Colonic mucosa (tissue), 4 donors: Measurements from ENCODE around the gene WNT7A. TPM values are rescaled to one million over a fixed set of nuclear protein-coding genes. Genes with fewer than 3 reads are reported as not detected.

Source experiments
- DNase-seq: peaks from one replicate; pipeline ENCODE4 v3.0.0-alpha.2; 2020
- H3K27ac ChIP-seq: fragments of 200-600 bp; one replicate; pipeline ENCODE4 v1.8.0; 2021
- H3K27me3 ChIP-seq: fragments of 200-600 bp; one replicate; pipeline ENCODE4 v1.8.0; 2021
- H3K36me3 ChIP-seq: fragments of 200-600 bp; one replicate; pipeline ENCODE4 v1.8.0; 2021
- H3K4me1 ChIP-seq: fragments of 200-600 bp; one replicate; pipeline ENCODE4 v1.8.0; 2021; ENCODE audit warnings: mild to moderate bottlenecking
- H3K4me3 ChIP-seq: fragments of 200-600 bp; one replicate; pipeline ENCODE4 v1.8.0; 2021
- H3K9ac ChIP-seq, 2 donors: one replicate each; pipeline ENCODE4 v1.7.0; 2013; ENCODE audit warnings: control low read depth in 2 of 2, low read depth in 2 of 2, low read length in 2 of 2
- H3K9me3 ChIP-seq: fragments of 200-600 bp; one replicate; pipeline ENCODE4 v1.8.0; 2021
- intact Hi-C: fragments of 100-400 bp; cut with DNase I; formaldehyde crosslinking; loops from one replicate; pipeline ENCODE4 v1.14.1; 2022
- total RNA-seq, 2 donors: library from RNA; stranded (reverse); fragmentation: NEBNext Ultra II Directional in 1 of 2; extraction: Animal tissue kit (Norgen Biotek cat#: 25700) in 1 of 2; gene quantifications; one replicate each; pipeline ENCODE4 v1.2.1, GENCODE V29; 2021
- TF ChIP-seq, protein P1 (sequence below): fragments of 200-600 bp; IDR thresholded peaks from one replicate; pipeline ENCODE4 v1.8.0; 2022; ENCODE audit warnings: antibody characterized with exemption, mild to moderate bottlenecking
- donor health status: healthy.
- donor health status: DM: no; HTN: no; CAD: no.
- donor health status: DM: no; HTN: no; CAD: no.

WNT7A gene
- total RNA-seq, 2 donors from 2014 or later: not detected

DNA sequence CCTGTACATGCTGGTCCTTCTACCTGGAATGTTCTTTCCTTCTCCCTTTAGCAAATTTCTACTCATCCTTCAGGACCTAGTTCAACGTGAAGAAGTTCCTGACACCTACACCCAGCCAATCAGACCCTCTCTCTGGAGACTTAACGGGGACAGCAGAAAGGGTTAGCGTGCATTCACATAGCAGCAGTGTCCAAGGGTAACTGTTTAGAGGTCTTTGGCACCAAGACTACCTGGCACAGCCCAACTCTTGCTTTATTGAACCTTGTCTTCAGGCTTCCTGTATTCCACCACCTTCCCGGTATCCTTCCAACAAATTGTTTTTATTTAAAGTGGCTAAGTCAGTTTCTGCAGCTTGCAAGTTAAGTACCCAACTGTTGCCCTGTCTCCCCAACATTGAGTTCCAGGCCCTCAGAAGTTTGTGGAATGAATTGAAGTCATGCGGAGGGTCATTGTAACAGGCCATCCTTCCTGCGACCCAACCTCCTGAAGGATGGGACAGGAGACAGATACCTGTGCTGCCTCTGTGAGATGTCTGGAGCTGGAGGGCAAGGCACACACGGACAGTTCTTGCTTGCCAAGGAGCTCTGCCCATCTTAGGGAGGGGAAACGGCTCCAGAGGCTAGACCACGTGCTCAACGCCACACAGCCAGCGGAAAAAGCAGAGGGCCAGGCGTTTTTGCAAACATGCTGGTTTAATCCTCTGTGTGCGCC lies 14.4 kb upstream of the WNT7A start:
- no peaks in the 10 kb centered on the region for H3K27me3 ChIP-seq
- H3K4me1 ChIP-seq: no peaks in the 10 kb centered on the region
- TF ChIP-seq, protein P1, sequence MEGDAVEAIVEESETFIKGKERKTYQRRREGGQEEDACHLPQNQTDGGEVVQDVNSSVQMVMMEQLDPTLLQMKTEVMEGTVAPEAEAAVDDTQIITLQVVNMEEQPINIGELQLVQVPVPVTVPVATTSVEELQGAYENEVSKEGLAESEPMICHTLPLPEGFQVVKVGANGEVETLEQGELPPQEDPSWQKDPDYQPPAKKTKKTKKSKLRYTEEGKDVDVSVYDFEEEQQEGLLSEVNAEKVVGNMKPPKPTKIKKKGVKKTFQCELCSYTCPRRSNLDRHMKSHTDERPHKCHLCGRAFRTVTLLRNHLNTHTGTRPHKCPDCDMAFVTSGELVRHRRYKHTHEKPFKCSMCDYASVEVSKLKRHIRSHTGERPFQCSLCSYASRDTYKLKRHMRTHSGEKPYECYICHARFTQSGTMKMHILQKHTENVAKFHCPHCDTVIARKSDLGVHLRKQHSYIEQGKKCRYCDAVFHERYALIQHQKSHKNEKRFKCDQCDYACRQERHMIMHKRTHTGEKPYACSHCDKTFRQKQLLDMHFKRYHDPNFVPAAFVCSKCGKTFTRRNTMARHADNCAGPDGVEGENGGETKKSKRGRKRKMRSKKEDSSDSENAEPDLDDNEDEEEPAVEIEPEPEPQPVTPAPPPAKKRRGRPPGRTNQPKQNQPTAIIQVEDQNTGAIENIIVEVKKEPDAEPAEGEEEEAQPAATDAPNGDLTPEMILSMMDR: no peak
- H3K9me3 ChIP-seq: no peaks in the 10 kb centered on the region
- intact Hi-C loops: loop anchor here (10.0 kb wide), 1 partner anchor 361 kb away; no protein-coding TSS in a partner anchor
- no peak overlapping the region for H3K27ac ChIP-seq
- no peak for DNase-seq
- no peaks in the 10 kb centered on the region for H3K36me3 ChIP-seq
- H3K4me3 ChIP-seq: no peak overlapping the region
- H3K9ac ChIP-seq: no peak overlapping the region

DNA sequence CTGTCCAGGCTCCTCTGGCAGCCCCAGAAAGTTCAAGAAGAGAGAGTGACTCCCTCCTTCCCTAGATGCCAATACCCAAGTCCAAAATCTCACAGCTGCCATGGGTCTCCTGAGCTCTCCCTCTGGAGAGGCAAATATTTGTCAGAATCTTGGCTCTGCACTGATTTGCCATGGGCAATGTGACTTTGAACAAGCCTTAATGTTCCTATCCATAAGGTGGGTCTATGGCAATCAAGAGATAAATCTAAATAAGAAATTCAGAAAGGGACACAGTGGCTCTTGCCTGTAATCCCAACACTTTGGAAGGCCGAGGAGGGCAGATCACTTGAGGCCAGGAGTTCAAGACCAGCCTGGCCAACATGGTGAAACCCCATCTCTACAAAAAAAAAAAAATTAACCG lies 12.4 kb upstream of the WNT7A start:
- Histone ChIP-seq H3K9me3 (no peaks in the 10 kb centered on the region), H3K4me1 (no peaks in the 10 kb centered on the region), H3K4me3 (no peak overlapping the region), H3K27ac (no peak overlapping the region), H3K27me3 (no peaks in the 10 kb centered on the region), H3K36me3 (no peaks in the 10 kb centered on the region), H3K9ac (no peak overlapping the region)
- DNase-seq: no peak
- intact Hi-C loops: loop anchor here (10.0 kb wide), 1 partner anchor 362 kb away; no protein-coding TSS in a partner anchor
- TF ChIP-seq, protein P1: no peak

DNA sequence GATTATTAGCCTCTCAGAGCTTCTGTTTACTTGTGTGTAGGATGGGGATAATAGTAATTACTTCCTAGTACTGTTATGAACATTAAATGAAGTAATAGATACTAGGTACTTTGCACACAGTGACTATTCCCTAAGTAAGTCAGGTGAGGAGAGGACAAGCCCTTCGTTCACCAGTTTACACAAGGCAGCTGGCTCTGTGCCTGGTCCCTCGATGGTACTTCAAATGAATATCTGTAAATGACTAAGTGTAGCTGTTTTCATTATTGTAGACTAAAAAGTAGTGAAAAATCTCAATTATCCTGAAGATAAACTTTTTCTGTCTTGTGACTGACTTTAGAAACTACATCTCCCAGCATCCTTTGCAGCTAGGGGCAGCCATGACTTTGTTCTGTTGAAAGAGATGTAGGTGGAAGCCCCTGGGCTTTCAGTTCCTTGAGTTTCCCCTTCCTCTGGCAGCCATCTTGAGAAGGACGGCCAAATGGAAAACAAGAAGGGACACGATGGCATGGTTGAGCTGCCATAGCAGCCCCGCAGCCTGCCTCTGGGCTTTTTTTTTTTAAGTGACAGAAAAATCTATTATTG lies 11.7 kb upstream of the WNT7A start:
- no peak for DNase-seq
- H3K27ac ChIP-seq: no peak overlapping the region
- no peaks in the 10 kb centered on the region for H3K9me3 ChIP-seq
- H3K4me1 ChIP-seq: no peaks in the 10 kb centered on the region
- no peaks in the 10 kb centered on the region for H3K27me3 ChIP-seq
- no peaks in the 10 kb centered on the region for H3K36me3 ChIP-seq
- no peak overlapping the region for H3K4me3 ChIP-seq
- H3K9ac ChIP-seq: no peak overlapping the region
- TF ChIP-seq, protein P1: no peak
- intact Hi-C loops: loop anchor here (10.0 kb wide), 1 partner anchor 363 kb away; no protein-coding TSS in a partner anchor

DNA sequence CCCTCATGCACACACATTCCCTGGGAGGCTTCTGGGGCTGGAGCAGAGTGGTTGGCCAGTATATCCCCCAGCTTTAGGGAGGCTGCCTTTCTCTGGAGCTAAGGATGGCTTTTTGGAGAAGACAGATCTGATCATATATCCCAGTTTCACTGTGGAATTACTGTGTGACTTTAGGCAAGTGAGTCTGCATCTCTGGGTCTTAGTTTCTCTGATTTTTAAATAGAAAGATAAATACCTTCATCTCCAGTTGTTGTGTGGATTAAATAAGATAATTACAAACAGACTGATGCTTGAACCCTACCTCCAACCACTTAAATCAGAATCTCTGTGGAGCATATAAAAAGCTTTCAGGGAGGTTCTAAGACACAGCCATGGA lies 11.1 kb upstream of the WNT7A start:
- H3K27ac ChIP-seq: no peak overlapping the region
- no peak for DNase-seq
- no peaks in the 10 kb centered on the region for H3K27me3 ChIP-seq
- H3K9me3 ChIP-seq: no peaks in the 10 kb centered on the region
- no peaks in the 10 kb centered on the region for H3K4me1 ChIP-seq
- TF ChIP-seq, protein P1: no peak
- no peaks in the 10 kb centered on the region for H3K36me3 ChIP-seq
- H3K9ac ChIP-seq: no peak overlapping the region
- H3K4me3 ChIP-seq: no peak overlapping the region
- intact Hi-C loops: loop anchor here (10.0 kb wide), 1 partner anchor 364 kb away; no protein-coding TSS in a partner anchor

DNA sequence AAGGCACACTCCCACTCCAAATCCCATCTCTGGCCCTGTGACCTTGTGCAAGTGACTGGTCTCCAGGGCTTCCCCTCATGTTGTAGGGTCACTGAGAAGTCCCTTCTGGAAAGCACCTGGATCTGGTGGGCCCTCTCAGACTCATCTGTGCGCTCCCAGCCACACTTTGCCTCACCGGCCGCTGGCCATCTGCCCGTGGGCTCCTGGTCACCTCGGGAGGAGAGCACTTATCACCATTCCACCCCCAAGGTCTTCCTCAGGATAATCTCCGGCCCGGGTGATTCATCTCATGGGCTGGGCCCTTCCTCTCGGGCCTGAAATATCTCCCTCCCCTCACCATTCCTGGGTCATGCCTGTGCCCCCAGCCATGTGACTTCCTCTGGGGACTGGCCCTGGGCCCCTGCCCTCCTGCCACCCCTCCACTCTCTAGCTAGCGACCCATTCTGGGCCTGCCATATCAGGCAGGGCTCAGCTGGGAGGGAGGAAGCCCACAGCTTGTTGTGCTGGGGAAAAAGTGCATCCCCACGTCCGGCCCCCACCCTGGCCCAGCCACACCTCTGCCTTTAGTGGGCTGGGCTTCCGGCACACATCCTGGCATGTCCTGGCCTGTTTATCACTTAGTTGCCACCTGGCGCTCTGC lies 10.6 kb upstream of the WNT7A start:
- Histone ChIP-seq H3K9ac (no peak overlapping the region), H3K36me3 (no peaks in the 10 kb centered on the region), H3K4me3 (no peak overlapping the region), H3K27ac (no peak overlapping the region), H3K4me1 (no peaks in the 10 kb centered on the region), H3K9me3 (no peaks in the 10 kb centered on the region), H3K27me3 (no peaks in the 10 kb centered on the region)
- intact Hi-C loops: loop anchor here (10.0 kb wide), 1 partner anchor 364 kb away; no protein-coding TSS in a partner anchor
- TF ChIP-seq, protein P1: no peak
- DNase-seq: no peak
